ENCODE measurements around the gene AURKAIP1. TPM values are rescaled to one million over a fixed set of nuclear protein-coding genes. Genes with fewer than 3 reads are reported as not detected.

AURKAIP1 gene
- total and polyA plus RNA-seq, 9 of the 15 experiments (the other 6 are each of a cell fraction or from before 2014, with no cell fraction given) = 7.8 to 478 (median 92.0) TPM

GRCh38 chr1:1402072-1402900 is 27.3 kb upstream of the AURKAIP1 start:
- Histone ChIP-seq H3K27me3 (ENCODE audit: control insufficient read depth in 2 of 2, insufficient read depth in 2 of 2, low read length in 2 of 2) (no peaks in the 10 kb centered on the region), H3K4me2 (ENCODE audit: insufficient read depth, low read length) (no peak overlapping the region), H3K9me3 (replicated peaks; ENCODE audit: control insufficient read depth, insufficient read depth, low read depth, low read length) (no peaks in the 10 kb centered on the region), H2AFZ (ENCODE audit: low read depth, low read length) (no peak overlapping the region), H4K20me1 (replicated peaks; ENCODE audit: control insufficient read depth, insufficient read depth, low read length) (peaks cover 14% of the 10 kb centered on the region), H3K9me1 (ENCODE audit: control insufficient read depth, insufficient read depth, low read length) (peaks cover 8% of the 10 kb centered on the region), H3K27ac (ENCODE audit: extremely low read depth, low read depth, low read length) (peak overlapping the region; percentile 24; the same call in 1 of the 3 replicates), H3K4me1 (replicated peaks in 1 of 2; ENCODE audit: control insufficient read depth in 2 of 2, insufficient read depth in 2 of 2, low read length in 2 of 2) (peaks cover 28 to 68% of the 10 kb centered on the region in 2 experiments), H3K79me2 (ENCODE audit: control insufficient read depth, insufficient read depth, low read length) (peaks cover 84% of the 10 kb centered on the region), H3K36me3 (ENCODE audit: control insufficient read depth, insufficient read depth, low read length) (peaks cover 78% of the 10 kb centered on the region), H3K4me3 (no peak overlapping the region), H3K9ac (ENCODE audit: insufficient read depth in 1 of 2, low read depth in 2 of 2, low read length in 2 of 2) (peak overlapping the region in 1 of 2 experiments; percentile 61; a peak in 2 of 4 replicates)
- ATAC-seq (peak; percentile 6; the same call in 2 of the 3 replicates), FAIRE-seq (peak; percentile 80), DNase-seq (ENCODE audit: extremely low read depth in 1 of 4, low spot score in 3 of 4) (peak in 3 of 4 experiments; percentile 47 to 82 (median 60))
- in situ Hi-C loops (cut with MboI) = no loop called here
- ChIA-PET CTCF (ENCODE audit: low intra/inter-chr PET ratio) (interaction anchor here (1.1 kb wide), 1 partner anchor 50 kb away, joined by 3 read pairs; no protein-coding TSS in a partner anchor), POLR2A (interaction anchor here (0.6 to 1.7 kb wide), 13 partner anchors 8 to 356 kb away, joined by 3 to 8 read pairs (median 3); partner anchors contain the start of gene AURKAIP1)
- BruUV-seq (replicated peaks) = no TSS peak
- intact Hi-C loops (cut with micrococcal nuclease) = no loop called here
- WGBS (ENCODE audit: insufficient coverage, low coverage, missing lambda C conversion rate) = 68% methylated on average over 20 of the region's 20 CpGs
- TF ChIP-seq MCM5 (IDR thresholded peaks at IDR 0.05; ENCODE audit: low read depth) (no peak), HDAC2 (IDR thresholded peaks at IDR 0.05) (no peak), PML (IDR thresholded peaks at IDR 0.05; ENCODE audit: low read length) (no peak; the same call in 1 of the 2 replicates), HNRNPLL (IDR thresholded peaks at IDR 0.05; ENCODE audit: low read depth, low read length, poor library complexity, severe bottlenecking) (no peak), TOE1 (IDR thresholded peaks at IDR 0.05; ENCODE audit: borderline replicate concordance) (no peak), TOE1 (CRISPR knock-in tag; IDR thresholded peaks at IDR 0.05; ENCODE audit: borderline replicate concordance, low read depth) (no peak), CCAR2 (IDR thresholded peaks at IDR 0.05; ENCODE audit: low read depth, low read length) (no peak), PPARD (CRISPR knock-in tag; IDR thresholded peaks at IDR 0.05) (no peak), SMC3 (conservative IDR thresholded peaks at IDR 0.05; ENCODE audit: insufficient read depth, low read depth, low read length) (peak; percentile 29; the same call in 1 of the 2 replicates), ARID3B (CRISPR knock-in tag; IDR thresholded peaks at IDR 0.05; ENCODE audit: borderline replicate concordance) (no peak), USF1 (CRISPR knock-in tag; IDR thresholded peaks at IDR 0.05) (peak; percentile 38; the same call in 1 of the 2 replicates), CBFA2T3 (IDR thresholded peaks at IDR 0.05) (0 out of 2 replicates have a peak, but pooled peaks have one; percentile 13), TAL1 (IDR thresholded peaks at IDR 0.05) (no peak), SMAD1 (IDR thresholded peaks at IDR 0.05; ENCODE audit: low read depth, low read length, partially characterized antibody) (no peak), SMAD4 (CRISPR knock-in tag; conservative IDR thresholded peaks at IDR 0.05) (0 out of 2 replicates have a peak, but pooled peaks have one; percentile 26), SRSF7 (optimal IDR thresholded peaks at IDR 0.05; ENCODE audit: low read depth, low read length) (no peak), XRCC5 (IDR thresholded peaks at IDR 0.05; ENCODE audit: low read depth, low read length) (peak; percentile 73; the same call in 1 of the 2 replicates), ZNF184 (CRISPR knock-in tag; IDR thresholded peaks at IDR 0.05) (no peak), POLR2AphosphoS2 (IDR thresholded peaks at IDR 0.05; ENCODE audit: low read length) (peak; percentile 18; the same call in 1 of the 2 replicates), BMI1 (IDR thresholded peaks at IDR 0.05; ENCODE audit: low read length) (no peak), ZNF589 (CRISPR knock-in tag; IDR thresholded peaks at IDR 0.05; ENCODE audit: low read depth) (no peak)

Measured in K562 (cell line).